ENCODE measurements around the gene KIAA1328. TPM values are rescaled to one million over a fixed set of nuclear protein-coding genes. Genes with fewer than 3 reads are reported as not detected.
"Not testable (repeated sequence)": the region's sequence is repeated elsewhere in the genome, so short reads cannot be mapped to it uniquely, and the experiment has no call there.

KIAA1328 gene
- total RNA-seq, 6 donors from 2014 or later: 10.6 to 66.0 (median 28.8) TPM

- no peak for TF ChIP-seq EP300 (IDR thresholded peaks at IDR 0.05)
- TF ChIP-seq CTCF (IDR thresholded peaks at IDR 0.05): no peak
- TF ChIP-seq POLR2A (IDR thresholded peaks at IDR 0.05): no peak
- TF ChIP-seq POLR2AphosphoS5 (IDR thresholded peaks at IDR 0.05): no peak
- no peak for DNase-seq
- Histone ChIP-seq H3K9me3 (no peaks in the 10 kb centered on the region), H3K4me3 (no peak overlapping the region), H3K36me3 (peaks cover 3 to 29% (median 7%) of the 10 kb centered on the region in 4 donors), H3K27ac (peak overlapping the region in 2 of 4 donors; percentile 6 to 37), H3K4me1 (peaks cover 0 to 19% (median 4%) of the 10 kb centered on the region in 4 donors), H3K27me3 (no peaks in the 10 kb centered on the region)
- no peak for ATAC-seq (ENCODE audit: low FRiP score in 2 of 2)
- 73 to 79% methylated on average over 4 of the region's 4 CpGs for WGBS, 2 donors
These were observed 15.7 kb upstream of the KIAA1328 start for GRCh38 chr18:36813101-36813775.

- Histone ChIP-seq H3K36me3 (peaks cover 3 to 35% (median 11%) of the 10 kb centered on the region in 4 donors), H3K9me3 (no peaks in the 10 kb centered on the region), H3K4me3 (no peak overlapping the region), H3K27me3 (no peaks in the 10 kb centered on the region), H3K27ac (peak overlapping the region in 2 of 4 donors; percentile 6 to 37), H3K4me1 (peaks cover 0 to 19% (median 4%) of the 10 kb centered on the region in 4 donors)
- no peak for TF ChIP-seq EP300 (IDR thresholded peaks at IDR 0.05)
- no peak for TF ChIP-seq POLR2A (IDR thresholded peaks at IDR 0.05)
- TF ChIP-seq CTCF (IDR thresholded peaks at IDR 0.05): no peak
- TF ChIP-seq POLR2AphosphoS5 (IDR thresholded peaks at IDR 0.05): no peak
- DNase-seq (no peak), ATAC-seq (ENCODE audit: low FRiP score in 2 of 2) (no peak)
- WGBS, 2 donors: 78% methylated on average over 3 of the region's 3 CpGs
These were observed 15.1 kb upstream of the KIAA1328 start for GRCh38 chr18:36813824-36814223.

GRCh38 chr18:36814994-36815393, 13.9 kb upstream of the KIAA1328 start:
- Histone ChIP-seq H3K4me1 (peaks cover 0 to 13% (median 4%) of the 10 kb centered on the region in 4 donors), H3K27ac (peak overlapping the region in 1 of 4 donors; percentile 14), H3K9me3 (no peaks in the 10 kb centered on the region), H3K36me3 (peaks cover 3 to 38% (median 11%) of the 10 kb centered on the region in 4 donors), H3K4me3 (no peak overlapping the region), H3K27me3 (no peaks in the 10 kb centered on the region)
- 56 to 87% methylated on average over 1 of the region's 1 CpG for WGBS, 2 donors
- ATAC-seq (ENCODE audit: low FRiP score in 2 of 2): no peak
- TF ChIP-seq POLR2A (IDR thresholded peaks at IDR 0.05) (no peak), EP300 (IDR thresholded peaks at IDR 0.05) (no peak), POLR2AphosphoS5 (IDR thresholded peaks at IDR 0.05) (no peak), CTCF (IDR thresholded peaks at IDR 0.05) (no peak)
- no peak for DNase-seq

- H3K27me3 ChIP-seq; H3K27ac ChIP-seq; H3K4me1 ChIP-seq; DNase-seq; H3K9me3 ChIP-seq; H3K4me3 ChIP-seq; ATAC-seq (ENCODE audit: low FRiP score in 2 of 2): not testable (repeated sequence)
- peaks cover 3 to 38% (median 11%) of the 10 kb centered on the region in 4 donors for H3K36me3 ChIP-seq
These were observed 12.8 kb upstream of the KIAA1328 start for GRCh38 chr18:36816096-36816495.

- ATAC-seq (ENCODE audit: low FRiP score in 2 of 2) (no peak), DNase-seq (no peak)
- 92 to 100% methylated on average over 1 of the region's 1 CpG for WGBS, 2 donors
- peaks cover 3 to 38% (median 11%) of the 10 kb centered on the region in 4 donors for H3K36me3 ChIP-seq
- TF ChIP-seq EP300 (IDR thresholded peaks at IDR 0.05): no peak
- TF ChIP-seq POLR2AphosphoS5 (IDR thresholded peaks at IDR 0.05): no peak
- no peak for TF ChIP-seq POLR2A (IDR thresholded peaks at IDR 0.05)
- TF ChIP-seq CTCF (IDR thresholded peaks at IDR 0.05): no peak
- H3K9me3 ChIP-seq: no peaks in the 10 kb centered on the region
- no peaks in the 10 kb centered on the region for H3K27me3 ChIP-seq
- H3K4me1 ChIP-seq: peaks cover 0 to 3% (median 0%) of the 10 kb centered on the region in 4 donors
- no peak overlapping the region for H3K27ac ChIP-seq
- H3K4me3 ChIP-seq: no peak overlapping the region
These were observed 11.9 kb upstream of the KIAA1328 start for GRCh38 chr18:36817039-36817438.

Measured in upper lobe of left lung (tissue), 6 donors.